NCI-H1930 (cell line): ENCODE data around the gene ERC2.

Experiments
- DNase-seq, 2 experiments: peaks; one replicate each; lab custom pipeline; 2025; lab: John Stamatoyannopoulos, UW

ERC2 gene

GRCh38 chr3:55620351-55621025 is 847.8 kb downstream of the ERC2 start:
- no peak for DNase-seq

- DNase-seq: no peak
Observed at GRCh38 chr3:55619046-55619808, 849.0 kb downstream of the ERC2 start.

GRCh38 chr3:55617385-55617784 is 850.9 kb downstream of the ERC2 start:
- no peak for DNase-seq

GRCh38 chr3:55616803-55617202 is 851.5 kb downstream of the ERC2 start:
- DNase-seq: no peak

GRCh38 chr3:55615694-55616295 is 852.5 kb downstream of the ERC2 start:
- no peak for DNase-seq

- DNase-seq: no peak
Observed at GRCh38 chr3:55615039-55615693, 853.1 kb downstream of the ERC2 start.

- DNase-seq: no peak
Observed at GRCh38 chr3:55611121-55611520, 857.1 kb downstream of the ERC2 start.

- peak in 1 of 2 experiments; percentile 11 for DNase-seq
Observed at GRCh38 chr3:55609230-55609827, 858.9 kb downstream of the ERC2 start.

GRCh38 chr3:55608301-55608937 is 859.8 kb downstream of the ERC2 start:
- peak; percentile 42 to 72 for DNase-seq

- DNase-seq: peak; percentile 4 to 63
Observed at GRCh38 chr3:55607844-55608243, 860.4 kb downstream of the ERC2 start.

GRCh38 chr3:55607175-55607574 is 861.1 kb downstream of the ERC2 start:
- no peak for DNase-seq

- no peak for DNase-seq
Observed at GRCh38 chr3:55605443-55606236, 862.6 kb downstream of the ERC2 start.

- DNase-seq: no peak
Observed at GRCh38 chr3:55604846-55605245, 863.4 kb downstream of the ERC2 start.

GRCh38 chr3:55604402-55604801 is 863.9 kb downstream of the ERC2 start:
- DNase-seq: no peak

- DNase-seq: no peak
Observed at GRCh38 chr3:55601366-55602080, 866.7 kb downstream of the ERC2 start.

GRCh38 chr3:55598224-55598623 is 870.0 kb downstream of the ERC2 start:
- no peak for DNase-seq

GRCh38 chr3:55597641-55598040 is 870.6 kb downstream of the ERC2 start:
- no peak for DNase-seq

GRCh38 chr3:55596212-55596611 is 872.1 kb downstream of the ERC2 start:
- DNase-seq: no peak

- no peak for DNase-seq
Observed at GRCh38 chr3:55595420-55595819, 872.8 kb downstream of the ERC2 start.

- no peak for DNase-seq
Observed at GRCh38 chr3:55592572-55592971, 875.7 kb downstream of the ERC2 start.
